Skeletal muscle tissue (tissue), 4 donors: ENCODE measurements around the gene GALNT14. TPM values are rescaled to one million over a fixed set of nuclear protein-coding genes. Genes with fewer than 3 reads are reported as not detected.

Experiments
- H3K27ac ChIP-seq: one replicate; pipeline ENCODE4 v1.7.0; 2013; ENCODE audit warnings: mild to moderate bottlenecking, low read depth, low read length, inconsistent platforms
- H3K27me3 ChIP-seq, 3 donors: one replicate each; pipeline ENCODE4 v1.7.0; 2013; ENCODE audit warnings: low read length in 3 of 3; ENCODE audit not compliant: control insufficient read depth in 3 of 3, insufficient read depth in 3 of 3
- H3K36me3 ChIP-seq, 3 donors: one replicate each; pipeline ENCODE4 v1.7.0; 2013; ENCODE audit warnings: low read length in 3 of 3; ENCODE audit not compliant: control insufficient read depth in 3 of 3, insufficient read depth in 3 of 3
- H3K4me1 ChIP-seq, 3 donors: one replicate each; pipeline ENCODE4 v1.7.0; 2013; ENCODE audit warnings: low read length in 3 of 3, mild to moderate bottlenecking in 3 of 3; ENCODE audit not compliant: control insufficient read depth in 3 of 3, insufficient read depth in 3 of 3
- H3K4me3 ChIP-seq, 3 donors: one replicate each; pipeline ENCODE4 v1.7.0; 2013; ENCODE audit warnings: low read length in 3 of 3
- H3K9ac ChIP-seq, 3 donors: one replicate each; pipeline ENCODE4 v1.7.0; 2013; ENCODE audit warnings: low read length in 3 of 3, mild to moderate bottlenecking in 3 of 3, moderate library complexity in 2 of 3, low read depth in 1 of 3
- H3K9me3 ChIP-seq, 3 donors: one replicate each; pipeline ENCODE4 v1.7.0; 2013; ENCODE audit warnings: low read length in 3 of 3; ENCODE audit not compliant: control insufficient read depth in 3 of 3
- total RNA-seq: library from RNA; depleted of rRNA; stranded (reverse); fragments of >200 nt; gene quantifications from one replicate; pipeline ENCODE4 v1.2.3, GENCODE V29; 2014
- donor health status: Osteomylitis.

Gene GALNT14
- total RNA-seq, 1 donor from 2014 or later, result 2.1 TPM

DNA sequence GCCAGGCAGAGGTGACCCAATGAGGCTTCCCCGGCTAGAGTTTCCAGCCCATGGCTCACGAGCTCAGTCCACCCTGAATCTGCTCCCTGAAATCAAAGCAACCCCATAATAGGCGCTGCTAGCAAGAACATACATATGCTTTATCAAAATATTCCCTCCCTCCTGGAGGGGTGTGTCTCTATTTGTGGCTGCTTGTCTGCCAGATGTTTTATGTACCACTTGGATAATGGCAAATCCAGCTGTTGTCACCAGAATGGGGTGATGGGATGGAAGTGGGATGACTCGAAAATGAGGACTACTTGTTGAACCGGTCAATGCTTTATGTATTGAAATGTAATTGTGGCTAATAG lies 152.0 kb downstream of the GALNT14 start:
- no peak overlapping the region for H3K27ac ChIP-seq
- peaks cover 0 to 4% (median 2%) of the 10 kb centered on the region in 3 donors for H3K27me3 ChIP-seq

DNA sequence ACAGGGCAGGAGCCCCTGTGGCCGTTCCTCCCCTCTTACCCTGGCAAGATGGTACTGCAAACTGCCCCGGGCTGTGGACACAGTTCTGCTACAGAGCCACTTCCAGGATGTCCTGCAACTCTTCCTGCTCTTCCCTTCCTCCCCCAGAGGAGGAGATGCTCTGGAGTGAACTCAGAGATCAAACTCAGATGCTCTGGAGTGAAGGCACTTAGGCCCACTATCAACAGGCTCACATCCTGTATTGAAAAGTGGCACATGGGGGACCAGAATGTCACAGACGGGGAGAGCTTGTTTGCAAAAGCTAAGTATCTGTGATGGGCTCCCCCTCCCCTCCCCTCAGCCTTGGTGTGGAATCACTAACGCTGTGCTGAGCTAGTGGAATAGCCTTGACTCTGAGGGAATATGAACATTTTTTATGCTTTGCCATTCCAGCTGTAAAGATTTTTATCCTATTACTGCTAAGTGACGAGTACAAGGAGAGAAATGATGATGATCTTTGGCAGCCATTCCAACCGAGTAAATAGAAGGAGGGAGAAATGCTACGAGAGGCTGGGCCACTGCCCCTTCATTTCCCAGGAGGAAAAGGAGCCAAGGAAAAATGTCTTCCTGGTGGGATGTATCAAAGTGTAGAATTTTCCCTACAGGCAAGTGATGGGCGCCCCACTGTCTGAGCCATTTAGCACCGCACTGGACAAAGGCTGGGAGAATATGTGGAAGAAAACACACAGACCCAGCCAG lies 152.6 kb downstream of the GALNT14 start:
- Histone ChIP-seq H3K4me3 (no peak overlapping the region), H3K9me3 (no peaks in the 10 kb centered on the region), H3K27me3 (peaks cover 0 to 4% (median 2%) of the 10 kb centered on the region in 3 donors), H3K4me1 (peaks cover 8 to 14% (median 8%) of the 10 kb centered on the region in 3 donors), H3K27ac (no peak overlapping the region), H3K9ac (no peak overlapping the region), H3K36me3 (no peaks in the 10 kb centered on the region)

More for the DNA sequence above, 152.0 kb downstream of the GALNT14 start:
- H3K9ac ChIP-seq, result no peak overlapping the region
- no peaks in the 10 kb centered on the region for H3K36me3 ChIP-seq
- H3K4me1 ChIP-seq, result peaks cover 8 to 12% (median 8%) of the 10 kb centered on the region in 3 donors
- H3K4me3 ChIP-seq, result no peak overlapping the region
- no peaks in the 10 kb centered on the region for H3K9me3 ChIP-seq

DNA sequence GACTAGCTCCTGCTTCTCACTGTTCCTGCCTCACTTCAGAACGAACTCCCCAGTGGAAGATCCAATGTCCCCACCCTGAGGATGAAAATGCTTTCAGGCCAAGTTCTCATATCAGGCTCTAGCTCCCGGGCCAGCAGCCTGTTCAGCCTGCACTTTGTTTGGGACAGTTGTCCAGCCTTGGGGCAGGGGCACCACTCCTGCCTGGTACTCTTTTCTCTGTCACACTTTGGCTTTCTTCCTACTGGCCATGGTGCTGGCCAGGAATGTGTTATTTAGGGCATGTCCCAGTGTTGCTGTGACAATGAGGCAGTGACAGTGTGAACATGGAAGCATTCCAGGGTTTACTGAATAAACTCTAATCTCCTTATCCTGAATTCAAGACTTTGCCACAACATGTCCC lies 154.1 kb downstream of the GALNT14 start:
- Histone ChIP-seq H3K9me3 (no peaks in the 10 kb centered on the region), H3K27ac (no peak overlapping the region), H3K9ac (no peak overlapping the region), H3K36me3 (no peaks in the 10 kb centered on the region), H3K4me3 (no peak overlapping the region), H3K27me3 (peaks cover 0 to 2% (median 0%) of the 10 kb centered on the region in 3 donors), H3K4me1 (peaks cover 8 to 14% (median 8%) of the 10 kb centered on the region in 3 donors)

DNA sequence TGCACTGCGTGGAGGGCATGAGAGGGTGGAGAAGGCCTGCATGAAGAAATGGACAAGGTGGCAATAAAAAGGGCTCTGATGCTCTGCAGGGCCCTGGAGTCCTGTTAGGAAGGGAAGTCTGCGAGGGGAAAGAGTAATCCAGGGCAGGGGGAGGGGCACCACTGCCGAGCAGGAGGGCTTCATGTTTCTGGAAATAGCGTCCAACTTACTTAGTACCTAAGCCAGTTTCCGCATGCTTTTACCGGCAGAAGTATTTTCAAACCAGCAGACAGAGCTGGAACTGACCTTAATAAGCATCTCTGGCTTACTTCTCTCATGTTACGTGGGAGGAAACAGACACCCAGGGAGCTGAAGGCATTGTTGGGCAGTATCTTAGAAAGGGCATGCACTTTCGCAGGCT lies 156.7 kb downstream of the GALNT14 start:
- Histone ChIP-seq H3K27ac (no peak overlapping the region), H3K27me3 (peaks cover 0 to 2% (median 0%) of the 10 kb centered on the region in 3 donors)

DNA sequence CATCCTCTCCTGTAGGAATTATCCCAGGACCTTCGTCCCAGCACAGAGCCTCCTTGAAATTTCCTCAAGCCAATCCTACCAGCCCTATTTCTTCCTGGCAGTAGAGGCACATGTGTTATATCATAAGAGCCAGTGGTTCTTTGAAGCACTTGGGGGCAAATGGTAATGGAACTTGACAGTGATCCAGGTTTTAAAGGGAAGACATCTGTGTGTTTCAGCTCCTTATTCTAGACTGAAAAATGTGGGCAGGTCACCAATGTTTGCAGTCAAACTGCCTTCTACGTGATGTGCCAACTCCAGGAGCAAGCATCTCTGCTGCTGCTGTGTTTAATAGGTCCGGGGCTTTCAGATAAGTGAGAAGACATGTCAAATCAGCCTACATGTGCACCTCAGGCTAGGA lies 157.1 kb downstream of the GALNT14 start:
- H3K27me3 ChIP-seq, result peaks cover 0 to under 1% (median 0%) of the 10 kb centered on the region in 3 donors
- no peak overlapping the region for H3K27ac ChIP-seq
- no peak overlapping the region for H3K4me3 ChIP-seq
- peaks cover 8 to 14% (median 8%) of the 10 kb centered on the region in 3 donors for H3K4me1 ChIP-seq
- H3K36me3 ChIP-seq, result no peaks in the 10 kb centered on the region
- no peak overlapping the region for H3K9ac ChIP-seq
- no peaks in the 10 kb centered on the region for H3K9me3 ChIP-seq

More for the DNA sequence above, 156.7 kb downstream of the GALNT14 start:
- Histone ChIP-seq H3K36me3 (no peaks in the 10 kb centered on the region), H3K9me3 (no peaks in the 10 kb centered on the region), H3K9ac (no peak overlapping the region), H3K4me1 (peaks cover 8 to 14% (median 8%) of the 10 kb centered on the region in 3 donors), H3K4me3 (no peak overlapping the region)

DNA sequence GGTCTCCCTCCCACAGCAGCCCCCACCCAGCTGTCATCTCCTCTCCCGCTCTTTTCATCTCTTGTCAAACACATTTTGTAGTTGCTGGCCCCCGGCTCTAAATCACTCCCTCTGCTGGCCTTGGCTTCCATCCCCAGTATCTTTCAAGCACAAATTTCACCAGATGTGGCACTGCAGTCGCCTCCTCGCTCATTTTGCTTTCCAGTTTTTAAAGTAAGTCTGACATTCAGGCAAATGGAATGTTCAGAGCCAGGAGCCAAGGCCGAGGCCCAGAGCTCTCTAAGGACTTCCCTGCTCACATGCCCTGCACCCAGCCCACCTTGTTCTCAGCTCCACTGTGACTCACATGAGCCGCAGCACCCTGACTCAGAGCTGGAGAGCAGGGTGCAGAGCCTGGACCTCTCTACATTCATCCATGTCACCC lies 158.4 kb downstream of the GALNT14 start:
- Histone ChIP-seq H3K9ac (no peak overlapping the region), H3K4me3 (no peak overlapping the region), H3K27ac (no peak overlapping the region), H3K27me3 (no peaks in the 10 kb centered on the region), H3K36me3 (no peaks in the 10 kb centered on the region), H3K9me3 (no peaks in the 10 kb centered on the region), H3K4me1 (peaks cover 8 to 18% (median 8%) of the 10 kb centered on the region in 3 donors)

DNA sequence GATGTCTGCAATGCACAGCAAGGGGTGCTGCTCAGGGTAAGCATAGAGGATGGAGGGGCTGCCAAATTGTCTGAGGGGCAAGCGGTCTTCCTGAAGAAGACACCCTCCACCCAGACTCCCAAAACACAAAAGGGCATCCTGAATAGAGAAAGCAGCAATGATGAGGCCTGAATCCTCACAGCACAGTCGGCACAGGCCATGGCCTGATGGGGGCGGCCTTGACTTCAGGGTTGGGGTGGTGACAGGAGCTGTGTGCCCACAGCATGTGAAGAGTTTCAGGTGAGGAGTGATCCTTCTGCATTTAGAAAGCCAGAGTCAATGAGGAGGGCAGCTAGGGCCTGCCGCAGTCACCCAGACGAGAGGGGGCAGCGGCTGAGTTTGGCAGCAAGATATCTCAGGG lies 159.4 kb downstream of the GALNT14 start:
- Histone ChIP-seq H3K9ac (no peak overlapping the region), H3K4me3 (no peak overlapping the region), H3K36me3 (no peaks in the 10 kb centered on the region), H3K4me1 (peaks cover 16 to 18% (median 17%) of the 10 kb centered on the region in 3 donors), H3K27ac (no peak overlapping the region), H3K27me3 (no peaks in the 10 kb centered on the region), H3K9me3 (no peaks in the 10 kb centered on the region)

DNA sequence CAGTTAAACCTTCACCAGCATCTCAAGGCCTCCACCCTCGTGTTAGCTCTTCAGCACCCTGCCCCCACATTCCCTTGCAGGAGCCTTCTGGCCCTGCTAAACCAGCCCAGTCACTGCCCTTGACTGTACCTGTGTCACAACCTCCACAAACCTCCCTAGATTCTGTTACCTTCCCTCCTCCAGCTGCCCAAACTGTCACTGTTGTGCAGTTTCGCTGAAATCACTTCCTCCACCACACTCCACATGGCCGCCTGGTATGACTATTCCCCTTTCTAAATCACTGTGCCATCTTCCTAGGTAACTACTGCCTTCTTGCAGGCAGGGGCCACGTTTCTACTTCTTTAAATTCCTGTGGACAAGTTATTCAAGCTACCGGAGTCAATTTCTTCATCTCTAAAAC lies 160.2 kb downstream of the GALNT14 start:
- Histone ChIP-seq H3K4me1 (peaks cover 16 to 18% (median 17%) of the 10 kb centered on the region in 3 donors), H3K9me3 (no peaks in the 10 kb centered on the region), H3K27ac (no peak overlapping the region), H3K27me3 (no peaks in the 10 kb centered on the region), H3K36me3 (no peaks in the 10 kb centered on the region), H3K9ac (no peak overlapping the region), H3K4me3 (no peak overlapping the region)

DNA sequence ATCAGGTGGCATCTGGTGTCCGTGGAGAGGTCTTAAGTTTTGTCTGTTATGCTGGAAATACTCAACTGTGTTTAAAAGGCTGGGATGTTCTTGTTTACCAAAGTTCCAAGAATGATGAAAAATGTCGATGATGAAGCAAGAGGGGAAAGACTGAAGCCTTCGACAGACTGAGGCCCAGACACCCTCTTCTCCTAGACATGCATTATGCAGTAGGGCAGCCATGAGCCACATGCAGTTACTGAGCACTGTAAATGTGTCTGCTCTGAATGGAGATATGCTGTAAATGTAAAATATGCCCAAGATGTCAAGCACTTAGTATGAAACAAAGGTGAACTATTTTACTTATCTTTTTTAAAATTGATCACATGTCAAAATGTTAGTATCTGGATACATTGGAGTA lies 163.1 kb downstream of the GALNT14 start:
- Histone ChIP-seq H3K4me3 (no peak overlapping the region), H3K4me1 (peaks cover 7 to 9% (median 7%) of the 10 kb centered on the region in 3 donors), H3K36me3 (no peaks in the 10 kb centered on the region), H3K9me3 (no peaks in the 10 kb centered on the region), H3K27ac (no peak overlapping the region), H3K27me3 (peaks cover 0 to 8% (median under 1%) of the 10 kb centered on the region in 3 donors), H3K9ac (no peak overlapping the region)

DNA sequence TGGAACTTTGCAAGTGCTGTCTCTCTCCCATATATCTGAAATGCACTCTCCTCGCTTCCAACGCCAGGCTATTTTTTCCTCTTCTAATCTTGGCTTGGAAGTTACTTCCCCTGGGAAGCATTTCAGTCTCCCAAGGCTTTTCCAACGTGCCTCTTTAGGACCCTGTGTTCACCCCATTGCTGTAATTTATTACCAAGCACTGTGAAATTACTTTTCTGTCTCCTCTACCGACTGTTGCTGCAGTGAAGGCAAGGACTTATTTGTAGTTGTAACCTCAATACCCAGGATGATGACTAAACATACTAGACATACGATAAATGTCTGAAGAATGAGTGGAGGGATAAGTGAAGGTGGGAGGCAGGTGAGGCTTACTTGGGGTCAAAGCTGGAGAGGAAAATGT lies 163.7 kb downstream of the GALNT14 start:
- Histone ChIP-seq H3K27me3 (peaks cover 0 to 8% (median 3%) of the 10 kb centered on the region in 3 donors), H3K4me1 (peaks cover 7 to 9% (median 7%) of the 10 kb centered on the region in 3 donors), H3K9me3 (no peaks in the 10 kb centered on the region), H3K9ac (no peak overlapping the region), H3K27ac (no peak overlapping the region), H3K36me3 (no peaks in the 10 kb centered on the region), H3K4me3 (no peak overlapping the region)
